Fibroblast of pulmonary artery (primary cell): Measurements from ENCODE around the gene TM4SF18.
A peak's percentile ranks its signal among the peaks of the same experiment; 100 is the strongest.

Experiments
- DNase-seq: peaks from one replicate; pipeline ENCODE4 v3.0.0-alpha.2; 2010; ENCODE audit warnings: low read depth
- H3K4me3 ChIP-seq: replicated peaks from 2 replicates; pipeline ENCODE4 v1.5.1; 2011; ENCODE audit warnings: low read depth, mild to moderate bottlenecking, control low read depth, low read length, moderate library complexity
- CTCF ChIP-seq: IDR thresholded peaks from 2 replicates; pipeline ENCODE4 v1.5.1; 2011; ENCODE audit warnings: mild to moderate bottlenecking, control low read depth, low read length, inconsistent platforms; ENCODE audit errors: missing control alignments

Gene TM4SF18

GRCh38 chr3:149377408-149378364, 44.2 kb upstream of the TM4SF18 start, which contains the start of gene TM4SF1:
Gene TM4SF1 (minus strand): TSS chr3:149377649. CDS start chr3:149377547, 102 bp downstream.
- peak within 1 kb of the TSS; percentile 71 for H3K4me3 ChIP-seq
- peak; percentile 6 for TF ChIP-seq CTCF
- peak; percentile 99 for DNase-seq

- DNase-seq, result peak; percentile 57
- TF ChIP-seq CTCF, result no peak
- peak overlapping the region; percentile 71 for H3K4me3 ChIP-seq
Measured at GRCh38 chr3:149376718-149377407, 43.4 kb upstream of the TM4SF18 start.

- H3K4me3 ChIP-seq, result peak overlapping the region; percentile 71
- TF ChIP-seq CTCF, result no peak
Measured at GRCh38 chr3:149375501-149376196, 42.2 kb upstream of the TM4SF18 start.

GRCh38 chr3:149374793-149375500, 41.5 kb upstream of the TM4SF18 start:
- DNase-seq, result no peak
- TF ChIP-seq CTCF, result no peak
- H3K4me3 ChIP-seq, result peak overlapping the region; percentile 71

More at GRCh38 chr3:149375501-149376196, 42.2 kb upstream of the TM4SF18 start:
- peak; percentile 58 for DNase-seq

- TF ChIP-seq CTCF, result no peak
- no peak for DNase-seq
- peak overlapping the region; percentile 71 for H3K4me3 ChIP-seq
Measured at GRCh38 chr3:149374391-149374790, 41.0 kb upstream of the TM4SF18 start.
